HG03521 (cell line): ENCODE data around the gene NAALAD2.
A peak's percentile ranks its signal among the peaks of the same experiment; 100 is the strongest.
"Not testable (repeated sequence)": the region's sequence is repeated elsewhere in the genome, so short reads cannot be mapped to it uniquely, and the experiment has no call there.

Source experiments
- ATAC-seq: cut with Tn5 transposase; IDR thresholded peaks from one replicate; pipeline ENCODE4 v1.9.1; 2021; ENCODE audit warnings: mild to moderate bottlenecking, moderate library complexity; ENCODE audit not compliant: unreplicated experiment

The NAALAD2 gene

DNA sequence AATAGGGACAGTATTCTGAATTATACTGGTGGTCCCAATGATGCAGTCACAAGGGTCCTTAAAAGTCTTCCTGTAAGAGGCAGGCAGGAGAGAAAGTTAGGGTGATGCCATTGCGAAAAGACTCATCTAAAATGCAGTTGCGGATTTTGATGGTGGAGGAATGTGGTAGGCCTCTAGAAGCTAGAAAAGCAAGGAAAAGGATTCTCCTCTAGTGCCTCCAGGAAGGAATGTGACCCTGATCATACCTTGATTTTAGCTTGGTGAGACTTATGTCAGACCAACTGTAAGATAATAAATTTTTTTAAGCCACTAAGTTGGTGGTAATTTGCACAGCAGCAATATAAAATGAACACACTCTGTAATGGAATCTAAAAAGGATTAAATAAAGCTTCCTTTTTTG, 54.5 kb downstream of the NAALAD2 start:
- ATAC-seq = no peak

DNA sequence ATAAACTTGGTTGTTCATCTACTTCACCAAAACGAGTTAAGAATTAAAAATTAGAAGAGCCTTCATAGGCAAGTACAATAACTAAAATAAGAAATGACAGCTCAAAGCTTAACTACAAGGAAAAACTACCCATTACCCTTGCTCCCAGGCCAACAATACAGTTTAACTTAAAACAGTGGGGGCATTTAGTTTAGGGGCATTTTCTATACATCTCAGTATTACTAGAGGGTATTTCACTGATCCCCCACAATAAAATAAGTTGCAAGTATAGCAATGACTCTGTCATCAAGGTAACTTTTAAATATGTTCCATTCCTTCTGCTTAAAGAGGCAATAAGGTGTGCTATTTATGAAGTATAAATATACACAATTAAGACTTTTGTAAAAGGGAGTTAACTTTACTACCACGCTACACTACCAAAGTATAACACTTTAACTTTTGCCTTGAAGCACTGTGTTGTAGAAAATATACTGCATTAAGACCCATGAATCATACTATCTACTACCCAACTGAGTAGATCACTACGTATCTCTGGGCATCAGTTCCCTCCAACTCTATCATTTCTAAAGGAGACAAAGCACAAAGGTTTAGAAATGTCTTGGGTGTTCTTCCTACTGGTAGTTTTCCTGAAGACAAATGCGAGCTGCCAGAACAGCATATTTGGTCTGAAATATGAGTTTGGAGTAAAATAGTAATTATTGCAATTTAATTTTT, 58.6 kb downstream of the NAALAD2 start:
- ATAC-seq = no peak

DNA sequence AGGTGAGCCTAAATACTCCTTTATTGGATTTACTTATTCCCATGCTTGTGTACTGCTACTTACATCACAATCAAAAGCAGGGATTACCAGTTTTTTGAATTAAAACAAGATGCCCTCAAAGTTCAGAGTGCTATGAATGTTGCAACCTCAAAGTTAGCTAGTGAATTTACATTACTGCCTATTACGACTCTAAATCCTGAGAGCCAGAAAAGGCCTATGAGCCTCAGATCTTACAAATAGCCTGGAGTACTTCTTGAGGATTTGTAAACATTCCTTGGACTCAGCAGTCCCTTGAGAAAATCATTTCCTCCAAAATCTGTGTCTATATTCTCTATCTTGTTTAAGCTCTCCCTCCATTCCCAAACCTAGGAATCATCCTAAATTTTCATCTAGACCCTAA, 62.9 kb downstream of the NAALAD2 start:
- ATAC-seq = no peak

DNA sequence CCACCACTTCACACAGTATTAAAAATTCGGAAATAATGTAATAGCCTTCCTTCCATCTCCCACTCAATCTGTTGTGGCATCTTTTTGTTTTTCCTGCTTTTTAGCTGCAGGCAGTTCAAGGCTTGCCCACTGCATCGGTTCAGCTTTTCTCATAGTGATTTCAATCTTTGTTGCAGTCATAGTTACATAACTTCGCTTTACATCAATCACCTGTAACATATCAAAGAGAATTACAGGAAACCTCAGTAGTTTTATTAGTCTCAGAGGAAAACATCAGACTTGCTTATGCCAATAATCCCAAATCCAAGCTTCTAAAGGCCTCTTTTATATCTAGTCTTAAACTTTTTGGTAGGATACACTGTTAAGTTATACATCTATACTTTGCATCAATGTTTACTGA, 67.9 kb downstream of the NAALAD2 start:
- ATAC-seq = no peak

DNA sequence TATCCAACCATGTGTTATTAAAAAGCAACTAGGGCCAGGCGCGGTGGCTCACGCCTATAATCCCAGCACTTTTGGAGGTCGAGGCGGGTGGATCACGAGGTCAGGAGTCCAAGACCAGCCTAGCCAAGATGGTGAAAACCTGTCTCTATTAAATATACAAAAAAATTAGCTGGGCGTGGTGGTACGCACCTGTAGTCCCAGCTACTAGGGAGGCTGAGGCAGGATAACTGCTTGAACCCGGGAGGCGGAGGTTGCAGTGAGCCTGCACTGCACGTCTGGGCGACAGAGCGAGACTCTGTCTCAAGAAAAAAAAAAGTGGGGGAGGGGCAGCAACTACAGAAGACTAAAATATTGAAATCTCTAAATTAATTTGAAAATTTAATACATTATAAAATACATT, 69.9 kb downstream of the NAALAD2 start:
- no peak for ATAC-seq

DNA sequence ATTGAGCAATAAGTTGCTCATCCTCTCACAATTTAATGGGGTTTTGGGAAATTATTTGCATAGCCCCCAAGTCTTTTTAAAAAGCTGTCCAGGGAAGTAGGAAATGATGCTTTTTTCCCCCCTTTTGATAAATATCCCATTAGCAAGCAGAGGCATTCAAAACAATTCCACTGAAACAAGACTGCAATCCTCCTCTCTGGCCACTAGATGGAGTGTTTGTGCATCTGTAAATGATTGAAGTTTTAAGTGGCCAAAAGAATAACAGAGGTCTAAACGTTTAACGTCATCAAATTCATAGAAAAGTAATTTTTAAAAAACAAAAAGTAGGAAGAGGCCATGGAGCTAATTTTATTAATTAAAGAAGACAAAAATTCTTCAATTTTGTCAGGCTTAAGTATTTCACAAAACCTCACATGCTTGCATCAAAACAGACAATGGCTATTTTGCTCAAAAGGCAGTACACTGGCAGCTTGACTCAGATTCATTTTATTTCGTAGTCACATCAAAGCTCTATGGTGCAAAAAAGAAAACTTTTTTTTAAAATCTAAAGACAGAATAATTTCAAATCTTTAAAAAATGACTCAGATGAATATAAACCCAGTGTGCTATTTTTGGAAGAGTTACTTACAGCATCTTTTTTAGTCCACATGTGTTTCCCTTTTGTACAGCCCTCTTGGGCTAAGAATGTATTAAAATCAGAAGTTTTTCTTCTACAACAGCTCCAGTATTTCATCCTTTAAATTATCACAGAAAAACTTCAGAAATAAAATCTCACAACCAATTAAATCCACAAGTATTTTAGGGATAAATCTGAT, 70.6 kb downstream of the NAALAD2 start:
- ATAC-seq = peak; percentile 71

DNA sequence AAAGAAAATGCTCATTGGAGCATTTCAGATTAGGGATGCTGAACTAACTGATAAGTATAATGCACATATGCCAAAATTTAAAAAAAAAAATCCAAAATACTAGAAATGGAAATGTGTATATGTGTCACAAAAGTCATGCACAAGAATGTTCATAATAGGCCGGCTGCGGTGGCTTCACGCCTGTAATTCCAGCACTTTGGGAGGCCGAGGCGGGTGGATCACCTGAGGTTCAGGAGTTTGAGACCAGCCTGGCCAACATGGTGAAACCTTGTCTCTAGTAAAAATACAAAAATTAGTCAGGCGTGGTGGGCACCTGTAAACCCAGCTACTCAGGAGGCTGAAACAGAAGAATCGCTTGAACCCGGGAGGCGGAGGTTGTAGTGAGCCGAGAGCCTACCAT, 73.5 kb downstream of the NAALAD2 start:
- ATAC-seq = not testable (repeated sequence)

DNA sequence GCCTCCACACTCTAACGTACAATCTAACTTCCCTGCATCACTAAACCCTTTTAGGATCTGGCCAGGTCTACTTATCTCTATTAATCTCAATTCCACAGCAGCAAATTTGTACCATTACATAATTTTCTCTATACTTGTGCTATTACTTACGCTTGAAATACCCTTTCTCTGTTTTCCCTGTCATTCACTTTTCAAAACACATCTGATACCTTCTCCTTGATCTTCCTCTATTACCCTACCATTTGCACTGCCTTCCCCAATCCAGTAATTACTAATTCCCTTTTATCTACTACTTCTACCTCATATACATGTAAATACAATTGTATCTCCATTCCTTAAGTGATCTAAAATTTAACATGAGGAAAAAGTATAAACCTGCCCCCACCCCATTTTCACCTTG, 74.4 kb downstream of the NAALAD2 start:
- ATAC-seq = no peak

DNA sequence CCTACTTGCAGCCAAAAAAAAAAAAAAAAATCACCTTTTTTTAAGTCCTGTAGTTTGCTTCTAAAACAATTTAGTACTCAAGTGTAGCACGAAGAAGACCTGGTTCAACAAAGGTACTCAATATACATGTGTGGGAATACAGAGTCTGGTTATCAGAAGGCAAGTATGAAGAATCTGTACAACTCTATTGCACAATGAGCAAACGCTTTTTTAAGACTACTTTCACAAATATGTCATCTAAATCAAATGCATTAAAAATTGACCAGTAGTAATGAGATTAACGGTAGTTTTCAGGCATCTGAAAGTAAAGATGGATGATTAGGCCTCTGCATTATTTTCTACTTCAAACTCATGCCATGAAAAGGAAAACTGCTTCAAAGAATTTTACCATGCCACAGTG, 78.9 kb downstream of the NAALAD2 start:
- no peak for ATAC-seq

DNA sequence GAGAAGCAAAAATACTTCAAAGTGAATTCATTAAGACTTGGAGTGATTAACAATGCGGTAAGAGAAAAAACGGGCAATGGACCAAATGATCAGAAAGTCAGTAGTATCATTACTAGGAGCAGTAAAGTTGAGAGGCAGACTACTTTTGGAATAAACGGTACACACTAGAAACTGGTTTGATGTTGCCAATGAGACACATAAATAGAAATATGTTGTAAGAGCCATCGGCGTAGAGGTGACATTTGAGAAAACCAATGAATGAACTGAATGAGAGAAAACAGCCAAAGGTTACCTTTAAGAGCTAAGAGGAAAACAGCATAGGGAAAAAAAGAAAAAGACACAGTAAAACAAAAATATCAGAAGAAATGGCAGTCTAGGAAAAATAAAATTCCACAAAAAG, 82.1 kb downstream of the NAALAD2 start:
- ATAC-seq = no peak

DNA sequence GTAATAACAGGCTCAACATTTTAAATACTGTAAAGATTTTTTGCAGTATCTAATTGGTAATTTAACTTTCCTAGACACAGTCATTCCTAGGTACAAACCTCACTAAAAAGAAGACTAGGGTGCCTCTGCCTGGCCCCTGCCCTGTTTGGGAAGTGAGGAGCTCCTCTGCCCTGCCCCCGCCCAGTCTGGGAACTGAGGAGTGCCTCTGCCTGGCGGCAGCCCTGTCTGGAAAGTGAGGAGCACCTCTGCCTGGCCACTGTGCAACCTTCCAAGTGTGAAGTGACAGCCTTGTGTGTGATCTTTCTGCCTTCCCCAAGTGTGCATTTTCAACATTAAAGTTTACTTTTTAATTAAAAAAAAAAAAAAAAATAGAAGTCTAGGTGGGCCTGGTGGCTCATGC, 84.1 kb downstream of the NAALAD2 start:
- ATAC-seq = no peak

DNA sequence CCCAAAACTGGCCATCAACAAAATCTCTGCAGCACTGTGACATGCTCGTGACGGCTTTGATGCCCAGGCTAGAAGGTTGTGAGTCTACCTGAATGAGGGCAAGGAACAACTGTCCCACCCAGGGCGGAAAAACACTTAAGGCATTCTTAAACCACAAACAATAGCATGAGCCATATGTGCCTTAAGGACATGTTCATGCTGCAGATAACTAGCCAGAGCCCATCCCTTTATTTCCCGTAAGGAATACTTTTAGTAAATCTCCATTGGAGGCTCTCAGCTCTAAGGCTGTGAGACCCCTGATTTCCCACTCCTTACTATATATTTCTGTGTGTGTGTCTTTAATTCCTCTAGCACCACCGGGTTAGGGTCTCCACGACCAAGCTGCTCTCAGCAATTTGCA, 85.0 kb downstream of the NAALAD2 start:
- ATAC-seq = no peak

DNA sequence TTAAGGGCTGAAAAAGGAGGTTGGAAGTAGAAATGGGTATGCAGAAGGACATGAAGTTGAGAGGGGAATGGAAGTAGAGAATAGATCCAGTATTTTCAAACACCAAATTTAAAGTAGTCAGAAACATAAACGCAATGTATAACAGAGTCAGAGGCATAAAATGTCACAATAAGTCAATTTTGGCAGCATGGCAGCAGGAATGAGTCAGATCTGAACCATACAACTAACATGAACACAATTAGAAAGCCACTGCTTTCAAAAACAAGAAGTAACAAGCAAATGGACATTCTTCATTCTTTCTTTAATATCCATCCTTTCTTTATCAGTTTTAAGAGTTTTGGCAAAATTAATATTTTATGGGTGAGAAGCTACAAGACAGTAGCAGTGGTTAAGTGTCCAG, 85.9 kb downstream of the NAALAD2 start:
- no peak for ATAC-seq

DNA sequence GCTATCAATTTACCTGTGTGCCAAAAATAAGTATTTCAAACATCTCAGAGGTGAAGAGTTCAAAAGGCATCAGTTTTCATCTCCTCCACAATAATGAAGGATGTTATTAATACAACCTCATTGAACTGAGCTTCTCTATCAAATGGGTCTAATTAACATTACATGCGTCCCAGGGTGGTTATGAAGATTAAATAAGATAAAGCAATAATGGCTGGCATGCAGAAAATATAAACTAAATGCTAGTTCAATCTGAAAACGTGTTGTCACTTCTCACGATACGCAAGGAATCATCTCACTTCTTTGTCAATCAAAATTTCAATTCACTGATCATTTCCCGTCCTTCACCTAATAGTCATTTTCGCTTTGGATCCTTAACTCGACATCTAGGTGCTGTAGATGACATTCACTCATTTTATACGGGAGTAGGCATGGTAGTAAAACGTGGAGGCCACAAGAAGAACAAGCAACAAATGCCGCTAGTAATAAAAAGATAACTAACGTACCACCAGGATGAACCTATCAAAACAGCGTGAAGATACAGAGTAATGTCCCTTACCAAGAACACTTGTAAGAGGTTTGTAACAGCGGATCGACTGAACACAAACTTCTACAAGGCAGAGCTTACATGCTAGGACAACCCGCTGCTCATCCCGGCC, 87.5 kb downstream of the NAALAD2 start:
- no peak for ATAC-seq

DNA sequence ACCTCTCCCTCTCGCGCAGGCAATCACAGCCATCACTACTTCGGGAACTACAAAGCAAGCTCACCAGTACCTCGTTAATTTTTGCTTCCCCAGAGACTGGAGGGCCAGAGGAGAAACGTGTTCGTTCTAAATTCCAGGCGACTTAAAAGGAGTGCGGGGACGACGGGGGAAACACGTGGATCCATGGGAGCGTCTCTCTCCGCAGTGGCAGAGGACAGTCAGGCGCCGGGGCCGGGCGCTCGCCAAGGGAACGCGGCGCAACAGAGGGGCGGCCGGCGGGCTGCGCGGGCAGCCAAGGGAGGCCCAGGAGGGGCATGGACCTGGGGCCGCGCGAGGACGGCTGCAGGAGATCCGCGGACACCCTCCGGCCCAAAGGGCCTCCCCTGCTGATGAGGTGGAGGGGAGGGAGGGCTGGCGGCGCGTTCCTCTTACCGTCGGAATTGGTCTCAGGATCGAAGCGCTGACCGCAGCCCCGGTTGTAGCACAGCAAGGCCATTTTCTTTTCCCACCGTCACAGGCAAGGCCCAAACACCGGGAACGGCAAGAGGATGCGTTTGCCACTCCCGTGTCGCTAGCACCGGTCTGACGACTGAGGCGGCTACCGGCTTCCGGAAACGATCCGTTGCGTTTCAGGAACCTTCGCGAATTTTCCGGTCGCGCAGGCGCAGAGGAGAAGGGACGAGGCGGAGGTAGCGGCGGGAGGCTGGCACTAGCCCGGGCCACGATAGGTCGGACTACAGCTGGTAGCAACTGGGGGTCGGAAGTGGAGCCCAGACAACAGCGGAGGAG, 88.2 kb downstream of the NAALAD2 start, which contains the start of gene CHORDC1:
Gene CHORDC1 (minus strand): TSS at position 591 of the 789 bp plus-strand sequence. CDS start 95 bp downstream, at position 496.
- peak; percentile 90 for ATAC-seq

DNA sequence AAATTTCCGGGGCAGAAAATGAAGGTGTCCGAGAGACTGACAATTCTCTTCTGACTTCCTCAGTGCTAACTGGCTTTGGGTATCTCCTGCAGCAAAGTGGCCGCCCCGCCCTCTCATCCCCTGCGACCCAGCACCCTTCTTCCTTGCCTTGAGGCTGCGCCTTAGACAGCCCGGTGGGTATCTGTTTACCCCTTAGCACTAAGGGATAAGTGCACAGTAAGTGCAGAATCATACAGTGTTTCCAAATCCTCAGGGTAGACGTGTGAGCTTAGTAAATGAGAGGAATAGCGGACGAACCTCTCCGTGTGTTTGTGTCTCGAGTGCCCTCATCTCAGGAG, 88.8 kb downstream of the NAALAD2 start:
- no peak for ATAC-seq

DNA sequence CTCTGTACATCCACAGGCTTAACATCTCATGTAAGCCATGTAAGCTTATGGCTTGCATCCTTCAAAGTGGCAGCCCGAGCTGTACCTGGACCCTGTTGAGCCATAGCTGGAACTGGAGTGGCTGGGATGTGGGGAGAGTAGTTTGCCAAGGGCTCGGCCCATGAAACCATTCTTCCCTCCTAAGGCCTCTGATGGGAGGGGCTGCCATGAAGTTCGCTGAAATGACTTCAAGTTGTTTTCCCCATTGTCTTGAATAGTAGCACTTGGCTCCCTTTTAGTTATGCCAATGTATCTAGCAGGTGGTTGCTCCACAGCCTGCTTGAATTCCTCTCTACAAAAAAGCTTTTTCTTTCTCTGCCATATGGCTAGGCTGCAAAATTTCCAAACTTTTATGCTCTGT, 93.6 kb downstream of the NAALAD2 start:
- no peak for ATAC-seq

DNA sequence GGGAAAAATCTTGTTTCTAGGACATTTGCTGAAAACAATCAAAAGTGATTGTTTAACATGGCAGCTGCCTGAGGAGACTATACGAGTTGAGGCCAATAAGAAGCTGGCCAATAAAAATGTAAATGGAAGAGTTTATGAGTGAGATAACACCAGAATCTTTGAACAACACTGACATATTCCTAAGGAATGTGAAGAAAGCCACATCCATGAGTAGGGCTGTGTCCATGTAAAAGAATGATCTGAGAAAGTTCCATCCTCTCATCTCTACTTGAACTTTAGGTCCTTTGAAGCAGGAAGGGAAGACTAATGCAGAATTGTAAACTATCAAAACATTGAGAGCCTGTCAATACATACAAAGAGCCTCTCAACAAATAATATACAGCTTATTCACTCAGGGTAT, 95.3 kb downstream of the NAALAD2 start:
- no peak for ATAC-seq

DNA sequence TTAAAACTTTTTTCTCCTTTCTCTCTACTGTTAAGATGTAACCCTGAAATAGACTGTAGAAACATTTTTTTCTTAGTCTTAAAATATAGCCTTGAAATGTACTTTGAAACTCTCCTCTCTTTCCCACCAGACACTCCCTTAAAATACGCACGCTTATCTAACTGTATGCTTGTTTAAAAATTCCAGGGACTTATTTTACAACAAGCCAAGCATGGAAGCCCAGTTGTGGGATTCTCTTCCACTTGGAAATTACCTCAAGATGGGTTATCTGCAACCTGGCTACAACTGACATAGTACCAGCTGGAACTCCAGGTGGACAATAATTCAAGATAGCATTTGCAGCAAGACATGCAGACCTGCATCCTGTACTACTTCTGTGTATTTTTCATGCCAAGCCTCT, 100.5 kb downstream of the NAALAD2 start:
- ATAC-seq = no peak

DNA sequence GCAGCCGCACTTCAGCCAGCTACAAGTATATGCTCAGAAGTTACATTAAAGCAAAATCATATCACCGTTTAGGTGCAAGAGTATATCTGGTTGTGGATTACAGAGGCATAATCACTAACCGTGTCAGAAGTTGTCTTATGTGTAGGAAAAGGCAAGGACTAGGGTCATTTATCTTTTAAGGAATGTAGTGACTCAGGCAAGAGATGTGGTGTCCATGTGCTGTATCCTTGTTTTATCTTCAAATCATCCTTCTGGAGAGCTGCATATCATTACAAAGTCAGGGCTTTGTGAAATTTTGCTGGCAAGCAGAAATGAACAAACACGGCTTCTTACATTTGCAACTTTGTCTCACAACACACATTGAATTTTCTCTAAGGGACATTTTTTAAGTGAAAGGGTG, 101.1 kb downstream of the NAALAD2 start:
- no peak for ATAC-seq

DNA sequence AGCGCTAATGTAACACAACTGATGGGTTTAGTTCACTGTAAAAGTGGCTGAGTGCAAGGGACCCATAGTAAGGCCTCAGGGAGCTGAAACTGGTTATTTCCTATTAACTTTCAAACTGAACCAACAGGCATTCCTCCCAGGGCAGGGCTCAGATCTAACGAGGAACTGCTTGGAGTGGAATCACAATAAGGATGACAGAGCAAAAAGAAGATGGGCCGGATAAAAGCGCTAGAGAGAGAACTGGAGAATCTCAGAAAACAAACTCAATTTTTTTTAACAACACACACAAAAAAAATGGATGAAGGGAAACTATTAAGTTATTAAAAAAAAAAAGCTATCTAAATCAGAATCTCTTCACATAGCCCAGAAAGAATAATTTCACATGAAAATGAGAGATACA, 102.5 kb downstream of the NAALAD2 start:
- ATAC-seq = no peak
